T-helper 1 cell (primary cell): Measurements from ENCODE around the gene CTU2.

Experiments used
- DNase-seq, 5 donors: peaks; one replicate each; pipeline ENCODE4 v3.0.0-alpha.2; 2012 to 2020

CTU2 gene

DNA sequence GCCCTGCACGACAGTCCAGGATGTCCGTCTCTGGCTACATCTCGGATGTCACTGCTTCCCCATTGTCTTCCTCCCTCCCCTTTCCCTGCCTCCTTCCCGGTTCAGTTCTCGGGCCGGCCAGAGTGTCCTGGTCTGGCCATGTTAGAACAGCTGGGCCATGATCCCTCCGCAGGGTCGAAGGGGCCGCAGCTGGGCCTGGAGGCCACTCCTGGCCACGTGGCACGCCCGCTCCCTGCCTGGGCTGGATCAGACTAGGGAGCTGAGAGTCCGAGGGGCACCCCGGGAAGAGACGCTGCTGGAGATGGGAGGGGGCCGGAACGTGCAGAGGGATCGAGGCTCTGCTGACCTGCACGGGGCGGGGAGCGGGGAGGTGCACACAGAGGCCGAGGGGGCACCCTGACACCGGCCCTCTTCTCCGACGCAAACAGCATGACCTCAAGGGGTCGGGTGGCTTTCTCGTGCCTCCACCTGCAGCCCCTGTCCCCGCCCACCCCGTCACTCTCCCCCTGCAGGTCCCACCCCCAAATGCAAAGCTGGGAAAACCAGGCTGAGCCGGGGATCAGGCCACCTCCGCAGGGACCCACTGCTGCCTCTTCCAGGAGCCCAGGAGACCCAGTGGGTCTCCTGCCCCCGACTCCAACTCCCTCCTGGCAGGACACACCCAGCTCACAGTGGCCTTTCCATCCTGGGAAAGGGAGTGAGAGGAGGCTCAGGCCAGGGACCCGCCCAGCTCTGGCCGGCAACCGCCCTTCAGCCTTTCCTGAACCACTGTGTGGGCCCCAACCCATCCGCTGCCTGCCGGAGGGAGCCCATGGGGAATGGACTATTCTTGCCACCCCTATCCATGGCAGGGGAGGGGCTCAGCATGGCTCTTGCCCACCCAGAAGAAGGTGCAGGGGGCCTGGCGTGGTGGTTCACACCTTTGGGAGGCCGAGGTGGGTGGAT is 38.5 kb downstream of the CTU2 start:
- DNase-seq = no peak

- DNase-seq = no peak
These were observed 40.2 kb downstream of the CTU2 start for GRCh38 chr16:88746506-88746905.

DNA sequence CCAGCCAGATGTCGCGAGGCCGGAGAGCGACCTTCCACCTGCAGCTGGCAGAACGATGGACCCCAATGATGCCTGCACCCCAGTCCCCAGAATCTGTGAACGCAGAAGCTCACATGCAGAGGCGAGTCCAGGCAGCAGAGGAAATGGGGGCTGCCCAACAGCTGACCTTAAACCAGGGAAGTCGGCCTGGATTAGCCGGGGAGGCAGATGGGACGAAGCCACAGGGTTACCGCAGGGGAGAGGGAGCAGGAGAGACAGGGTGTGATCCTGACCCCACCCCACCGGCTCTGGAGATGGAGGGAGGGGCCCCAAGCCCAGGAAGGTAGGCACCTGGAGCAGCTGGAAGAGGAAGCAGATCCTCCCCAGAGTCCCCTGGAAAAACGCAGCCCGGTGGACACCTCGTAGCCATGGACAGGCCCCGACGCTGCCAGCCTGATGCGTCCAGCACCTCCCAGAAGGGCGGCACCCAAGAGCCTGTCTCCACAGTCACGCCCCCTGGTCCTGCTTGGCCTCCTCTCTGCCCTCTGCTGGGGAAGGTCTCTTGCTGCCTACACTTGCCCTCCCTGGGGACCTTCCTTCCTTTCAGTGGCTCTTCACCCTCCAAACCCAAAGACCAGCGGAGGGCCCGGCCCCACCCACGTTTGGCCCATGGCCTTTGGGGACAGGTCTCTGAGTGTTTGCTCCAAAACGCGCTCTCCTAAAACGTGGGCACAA is 41.4 kb downstream of the CTU2 start:
- DNase-seq = peak in 1 of 5 donors; percentile 64

DNA sequence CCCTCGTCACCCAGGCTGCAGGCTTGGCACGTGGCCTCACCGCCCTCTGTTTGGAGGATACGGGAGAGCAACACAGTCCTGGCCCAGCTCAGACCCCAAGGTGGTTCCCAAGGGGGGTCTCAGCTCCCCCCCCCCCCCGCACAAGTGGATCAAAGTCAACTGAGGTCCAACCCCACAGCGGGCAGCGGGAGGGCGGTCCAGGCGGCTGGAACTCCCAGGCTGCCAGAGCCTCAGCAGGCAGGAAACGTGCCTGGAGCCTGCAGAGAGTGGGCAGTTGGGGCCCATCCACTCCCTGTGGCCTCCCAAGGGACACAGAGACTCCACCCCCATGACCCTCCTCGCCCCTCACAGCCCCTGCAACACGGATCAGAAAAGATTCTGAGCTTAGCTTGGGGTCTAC is 42.1 kb downstream of the CTU2 start:
- no peak for DNase-seq

- no peak for DNase-seq
These were observed 43.1 kb downstream of the CTU2 start for GRCh38 chr16:88749358-88749757.

- no peak for DNase-seq
These were observed 44.6 kb downstream of the CTU2 start for GRCh38 chr16:88750854-88751253.

GRCh38 chr16:88752386-88753002 is 46.2 kb downstream of the CTU2 start:
- DNase-seq = no peak

DNA sequence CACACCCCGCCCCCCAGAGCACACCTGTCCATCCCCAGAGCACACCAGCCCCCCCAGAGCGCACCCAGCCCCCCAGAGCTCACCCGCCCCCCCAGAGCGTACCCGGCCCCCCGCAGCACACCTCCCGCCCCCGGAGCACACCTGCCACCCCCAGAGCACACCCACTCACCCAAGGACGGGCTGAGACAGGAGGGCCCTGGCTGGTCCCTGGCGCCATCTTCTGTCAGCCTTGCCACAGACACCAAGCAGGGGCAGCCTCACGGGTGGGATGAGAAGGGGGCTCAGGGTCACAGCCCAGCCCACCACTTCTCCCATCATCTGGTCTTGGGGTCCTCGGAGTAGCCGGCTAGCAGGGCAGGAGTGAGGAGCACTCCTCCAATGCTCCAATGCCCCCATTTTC is 46.9 kb downstream of the CTU2 start:
- no peak for DNase-seq

DNA sequence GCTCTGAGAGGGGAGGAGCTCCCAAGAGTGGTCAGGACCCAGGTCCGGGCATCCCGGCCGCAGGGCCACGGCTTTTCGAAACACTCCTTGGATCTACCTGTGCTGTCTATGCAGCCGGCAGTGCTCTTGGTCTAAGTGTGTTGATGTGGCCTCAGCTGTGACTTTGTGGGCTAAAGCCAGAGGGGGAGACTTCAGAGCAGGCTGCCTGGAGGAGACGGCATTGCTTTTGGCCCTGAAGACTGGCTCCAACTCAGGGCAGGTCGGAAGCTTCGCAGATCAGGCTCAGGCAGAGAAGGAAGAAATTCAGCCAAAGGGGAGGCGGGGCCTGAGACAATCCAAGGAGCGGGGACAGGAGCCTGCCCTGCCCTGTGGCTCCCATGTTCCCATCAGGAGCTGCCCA is 47.3 kb downstream of the CTU2 start:
- DNase-seq = no peak

DNA sequence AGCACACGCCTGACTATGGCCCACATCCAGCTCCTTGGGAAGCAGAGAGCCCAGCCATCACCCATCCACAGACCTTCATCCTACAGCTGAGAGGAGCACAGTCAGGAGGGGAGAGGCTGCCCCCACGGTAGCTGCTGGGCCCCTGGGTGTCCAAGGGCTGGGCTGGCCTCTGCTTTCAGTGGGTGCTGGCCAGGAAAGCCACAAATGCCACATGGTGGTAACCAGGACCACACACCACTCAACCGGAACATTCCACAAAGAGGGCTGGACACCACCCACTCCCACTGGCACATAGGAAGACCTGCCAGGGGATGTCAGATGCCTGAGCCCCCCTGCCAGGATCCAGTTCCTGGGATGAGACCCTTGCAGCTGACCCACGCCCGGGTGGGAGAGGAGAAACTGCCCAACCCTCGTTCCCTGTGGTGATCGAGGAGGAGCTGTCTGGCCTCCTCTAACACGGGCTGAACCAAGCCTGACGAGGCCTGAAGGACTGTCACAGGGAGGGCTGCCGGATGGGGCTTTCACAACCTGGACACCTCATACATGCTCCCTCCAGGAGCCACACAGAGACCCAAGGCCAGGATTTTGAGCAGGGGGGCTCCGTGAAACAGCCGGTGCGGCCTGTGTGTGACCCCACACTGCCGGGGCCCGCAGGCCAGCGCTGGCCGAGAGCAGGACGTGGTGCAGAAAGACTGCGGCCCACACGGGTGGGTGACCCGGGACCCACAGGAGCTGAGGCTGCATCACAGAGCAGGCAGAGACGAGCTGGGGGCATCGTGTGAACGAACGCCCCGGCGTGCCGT is 48.0 kb downstream of the CTU2 start:
- DNase-seq = no peak

GRCh38 chr16:88754912-88755744 is 48.8 kb downstream of the CTU2 start:
- DNase-seq = no peak

GRCh38 chr16:88755745-88756443 is 49.6 kb downstream of the CTU2 start:
- no peak for DNase-seq

- no peak for DNase-seq
These were observed 52.1 kb downstream of the CTU2 start for GRCh38 chr16:88758227-88758943.

DNA sequence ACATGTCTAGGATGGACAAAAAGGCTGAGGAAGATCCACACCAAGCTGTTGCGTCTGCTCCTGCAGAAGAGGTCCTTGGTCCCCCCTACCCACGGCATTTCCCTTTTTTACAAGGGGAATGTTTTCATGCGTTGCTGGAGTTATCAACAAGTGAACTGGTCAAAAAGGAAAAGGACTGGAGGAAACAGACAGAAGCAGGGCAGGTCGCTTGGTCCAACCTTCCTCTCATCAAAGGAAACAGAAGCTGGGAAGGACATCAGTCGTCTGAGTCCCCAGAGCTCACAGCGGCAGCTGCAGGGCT is 52.6 kb downstream of the CTU2 start:
- no peak for DNase-seq

DNA sequence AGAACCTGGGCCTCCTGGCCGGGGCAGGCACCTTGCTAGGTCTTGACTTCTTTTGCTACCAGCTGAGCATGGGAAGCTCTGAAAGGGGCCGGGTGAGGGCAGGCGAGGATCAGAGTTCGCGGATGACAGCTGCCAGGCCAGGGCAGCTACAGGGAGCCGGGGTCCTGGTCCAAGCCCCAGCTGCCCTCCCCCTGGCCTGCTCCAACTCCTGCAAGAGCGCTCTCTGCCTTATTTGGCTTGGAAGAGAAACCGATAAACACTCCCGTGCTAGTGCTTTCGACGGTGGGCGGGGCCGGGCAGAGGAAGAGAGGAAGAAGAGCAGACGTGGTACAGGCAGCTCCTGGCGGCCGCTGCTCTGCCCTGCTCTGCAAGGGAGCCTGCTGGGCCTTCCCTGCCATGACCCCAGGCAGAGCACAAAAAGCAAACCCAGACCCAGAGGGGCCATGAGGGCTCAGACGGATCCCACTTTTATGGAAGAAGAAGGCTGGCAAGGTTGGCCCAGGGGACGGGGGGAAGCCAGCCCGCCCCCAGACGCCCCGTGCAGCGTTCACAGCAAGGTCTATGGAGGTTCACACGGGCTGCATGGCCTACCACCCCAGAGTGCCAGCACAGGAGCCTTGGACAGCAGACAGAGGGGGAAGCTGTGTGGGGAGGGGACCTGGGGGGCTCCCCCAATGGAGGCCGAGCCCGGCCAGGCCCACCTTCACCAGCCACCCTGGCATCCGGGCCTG is 53.1 kb downstream of the CTU2 start:
- DNase-seq = peak in 4 of 5 donors; percentile 36 to 73 (median 54)

GRCh38 chr16:88759976-88760350 is 53.7 kb downstream of the CTU2 start:
- DNase-seq = no peak

- no peak for DNase-seq
These were observed 54.3 kb downstream of the CTU2 start for GRCh38 chr16:88760424-88761142.

- DNase-seq = no peak
These were observed 54.8 kb downstream of the CTU2 start for GRCh38 chr16:88761143-88761534.

- no peak for DNase-seq
These were observed 55.5 kb downstream of the CTU2 start for GRCh38 chr16:88761830-88762229.
